DND-41 (cell line): Measurements from ENCODE around the gene MYO1E.

Experiments used
- ATAC-seq: fragments of 200-7000 bp; cut with Tn5 transposase; 3 replicates; pipeline ENCODE4 v1.9.1; 2021; ENCODE audit warnings: low read depth; ENCODE audit not compliant: insufficient read depth
- DNase-seq: peaks from one replicate; pipeline ENCODE4 v3.0.0-alpha.2; 2020
- H2AFZ ChIP-seq: 2 replicates; pipeline ENCODE4 v1.6.0; 2012; ENCODE audit warnings: low read depth, low read length
- H3K27ac ChIP-seq: 2 replicates; pipeline ENCODE4 v1.5.1; 2012; ENCODE audit warnings: low read length, inconsistent platforms
- H3K27me3 ChIP-seq: fragments of 200-600 bp; sonication (generic); 2 replicates; pipeline ENCODE4 v1.6.0; 2012; ENCODE audit warnings: low read length, mild to moderate bottlenecking, inconsistent platforms; ENCODE audit not compliant: insufficient read depth, poor library complexity
- H3K36me3 ChIP-seq: 2 replicates; pipeline ENCODE4 v1.5.1; 2012; ENCODE audit warnings: low read length, inconsistent platforms; ENCODE audit not compliant: insufficient read depth
- H3K4me1 ChIP-seq: 2 replicates; pipeline ENCODE4 v1.5.1; 2012; ENCODE audit warnings: mild to moderate bottlenecking, low read length; ENCODE audit not compliant: insufficient read depth
- H3K4me2 ChIP-seq: 2 replicates; pipeline ENCODE4 v1.6.0; 2012; ENCODE audit warnings: mild to moderate bottlenecking, moderate library complexity, low read length, inconsistent platforms; ENCODE audit not compliant: insufficient read depth
- H3K4me3 ChIP-seq, 2 experiments: fragments of 200-600 bp in 1 of 2; shearing (Covaris generic) in 1 of 2; 2 replicates each; pipeline ENCODE4 v1.5.1; 2012 to 2016; ENCODE audit warnings: inconsistent platforms in 2 of 2, low read length in 2 of 2, mild to moderate bottlenecking in 2 of 2, low read depth in 1 of 2, moderate library complexity in 1 of 2
- H3K79me2 ChIP-seq: 2 replicates; pipeline ENCODE4 v1.6.0; 2012; ENCODE audit warnings: low read length, inconsistent platforms; ENCODE audit not compliant: insufficient read depth
- H3K9ac ChIP-seq: 2 replicates; pipeline ENCODE4 v1.6.0; 2012; ENCODE audit warnings: low read depth, mild to moderate bottlenecking, inconsistent platforms, low read length, moderate library complexity
- H3K9me3 ChIP-seq: 2 replicates; pipeline ENCODE4 v1.5.1; 2012; ENCODE audit warnings: low read length, moderate library complexity, mild to moderate bottlenecking, inconsistent platforms; ENCODE audit not compliant: insufficient read depth, severe bottlenecking
- H4K20me1 ChIP-seq: 2 replicates; pipeline ENCODE4 v1.6.0; 2012; ENCODE audit warnings: low read length; ENCODE audit not compliant: insufficient read depth
- EZH2 ChIP-seq: IDR thresholded peaks from 3 replicates; pipeline ENCODE4 v1.6.1; 2012; ENCODE audit warnings: borderline replicate concordance, low read depth, mild to moderate bottlenecking, moderate library complexity, low read length, inconsistent platforms; ENCODE audit not compliant: severe bottlenecking
- TF ChIP-seq, protein P1 (sequence below): IDR thresholded peaks from 2 replicates; pipeline ENCODE4 v1.5.1; 2012; ENCODE audit warnings: borderline replicate concordance, low read length, moderate library complexity, mild to moderate bottlenecking; ENCODE audit not compliant: poor library complexity, severe bottlenecking; ENCODE audit errors: extremely low read depth

The MYO1E gene

DNA sequence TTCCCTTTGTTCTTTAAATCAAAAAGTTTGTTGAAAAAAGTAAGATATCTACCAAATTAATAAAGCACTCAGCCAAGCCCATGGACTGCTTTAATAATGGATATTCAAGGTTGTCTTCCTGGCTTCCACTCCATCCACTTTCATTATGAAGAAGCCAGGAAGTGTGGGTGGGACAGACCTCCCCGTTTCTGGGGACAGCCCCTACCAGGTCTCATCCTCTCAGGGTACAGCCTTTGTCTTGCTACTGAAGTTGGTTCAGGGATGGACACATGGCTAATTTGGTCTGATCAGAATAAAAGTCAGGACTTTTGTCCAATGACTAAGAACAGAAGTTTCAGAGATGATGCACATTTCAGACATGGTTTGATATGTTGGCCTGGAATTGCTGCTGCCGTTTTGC lies 235.1 kb downstream of the MYO1E start:
- Histone ChIP-seq H3K9ac (no peak overlapping the region), H4K20me1 (peaks cover 10% of the 10 kb centered on the region; the same call in 1 of the 2 replicates), H3K27ac (no peak overlapping the region), H2AFZ (no peak overlapping the region), H3K4me3 (no peak overlapping the region), H3K4me1 (no peaks in the 10 kb centered on the region), H3K36me3 (peaks cover 79% of the 10 kb centered on the region), H3K79me2 (no peaks in the 10 kb centered on the region), H3K27me3 (no peaks in the 10 kb centered on the region), H3K4me2 (no peak overlapping the region), H3K9me3 (no peaks in the 10 kb centered on the region)
- DNase-seq = no peak
- no peak for TF ChIP-seq EZH2
- TF ChIP-seq, protein P1, sequence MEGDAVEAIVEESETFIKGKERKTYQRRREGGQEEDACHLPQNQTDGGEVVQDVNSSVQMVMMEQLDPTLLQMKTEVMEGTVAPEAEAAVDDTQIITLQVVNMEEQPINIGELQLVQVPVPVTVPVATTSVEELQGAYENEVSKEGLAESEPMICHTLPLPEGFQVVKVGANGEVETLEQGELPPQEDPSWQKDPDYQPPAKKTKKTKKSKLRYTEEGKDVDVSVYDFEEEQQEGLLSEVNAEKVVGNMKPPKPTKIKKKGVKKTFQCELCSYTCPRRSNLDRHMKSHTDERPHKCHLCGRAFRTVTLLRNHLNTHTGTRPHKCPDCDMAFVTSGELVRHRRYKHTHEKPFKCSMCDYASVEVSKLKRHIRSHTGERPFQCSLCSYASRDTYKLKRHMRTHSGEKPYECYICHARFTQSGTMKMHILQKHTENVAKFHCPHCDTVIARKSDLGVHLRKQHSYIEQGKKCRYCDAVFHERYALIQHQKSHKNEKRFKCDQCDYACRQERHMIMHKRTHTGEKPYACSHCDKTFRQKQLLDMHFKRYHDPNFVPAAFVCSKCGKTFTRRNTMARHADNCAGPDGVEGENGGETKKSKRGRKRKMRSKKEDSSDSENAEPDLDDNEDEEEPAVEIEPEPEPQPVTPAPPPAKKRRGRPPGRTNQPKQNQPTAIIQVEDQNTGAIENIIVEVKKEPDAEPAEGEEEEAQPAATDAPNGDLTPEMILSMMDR = no peak
- no peak for ATAC-seq

DNA sequence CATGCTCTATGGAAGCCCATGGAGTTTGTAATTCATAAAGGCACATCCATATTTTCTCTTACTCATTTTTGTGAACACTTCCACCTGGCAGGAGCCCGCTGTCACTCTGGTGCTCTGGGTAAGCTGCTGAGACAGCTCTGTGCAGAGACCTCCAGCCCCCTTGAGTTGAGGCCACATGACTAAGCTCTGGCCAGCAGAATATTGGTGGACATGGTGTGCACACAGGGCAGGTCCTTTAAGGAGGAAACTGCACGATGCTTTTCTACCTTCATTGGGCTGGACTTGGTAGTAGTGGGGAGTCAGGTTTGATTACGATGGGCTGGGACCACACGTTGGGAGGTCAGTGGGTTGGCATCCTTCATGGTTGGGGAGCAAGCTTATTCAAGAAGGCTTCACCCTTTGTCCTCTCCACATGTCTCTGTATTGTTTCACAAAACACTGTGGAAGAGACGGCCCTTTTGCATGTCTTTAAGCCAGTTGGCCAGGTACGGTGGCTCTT lies 238.7 kb downstream of the MYO1E start:
- no peaks in the 10 kb centered on the region for H3K27me3 ChIP-seq
- peaks cover 85% of the 10 kb centered on the region for H3K36me3 ChIP-seq
- no peak for ATAC-seq

DNA sequence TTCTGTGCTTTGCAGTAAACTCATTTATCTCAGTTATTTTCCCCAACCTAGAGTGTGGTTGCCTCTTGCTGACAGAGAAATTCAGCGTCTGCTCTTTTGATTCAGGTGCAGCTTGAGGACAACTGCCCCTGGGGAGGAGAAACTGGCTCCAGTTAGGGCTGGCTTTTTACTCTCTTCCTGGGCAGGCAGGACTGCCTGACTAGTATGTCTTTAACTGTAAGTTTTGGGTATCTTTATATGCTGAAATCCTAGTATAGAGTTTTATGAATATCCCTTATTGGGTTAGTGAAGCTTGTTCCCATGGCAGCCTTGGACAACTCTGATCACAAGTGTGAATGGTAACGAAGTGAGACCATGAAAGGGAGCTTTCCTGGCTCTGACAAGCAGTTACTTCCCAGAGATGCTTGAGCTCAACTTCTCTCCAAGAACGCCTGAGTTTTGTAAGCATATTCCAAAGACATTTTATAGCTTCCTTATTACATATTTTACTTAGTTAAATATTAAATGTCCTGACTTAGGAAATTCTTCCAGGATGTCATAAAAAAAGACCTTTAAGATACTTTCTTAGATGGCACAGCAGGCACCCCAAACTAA lies 240.6 kb downstream of the MYO1E start:
- Histone ChIP-seq H3K27me3 (no peaks in the 10 kb centered on the region), H3K4me3 (no peak overlapping the region), H4K20me1 (peaks cover 12% of the 10 kb centered on the region; the same call in 1 of the 2 replicates), H2AFZ (no peak overlapping the region), H3K9ac (no peak overlapping the region), H3K9me3 (no peaks in the 10 kb centered on the region), H3K4me1 (no peaks in the 10 kb centered on the region), H3K4me2 (no peak overlapping the region), H3K27ac (no peak overlapping the region), H3K79me2 (peaks cover 19% of the 10 kb centered on the region), H3K36me3 (peaks cover 85% of the 10 kb centered on the region)
- DNase-seq (no peak), ATAC-seq (no peak)
- TF ChIP-seq, protein P1 = no peak
- no peak for TF ChIP-seq EZH2

More for the DNA sequence above, 238.7 kb downstream of the MYO1E start:
- Histone ChIP-seq H3K79me2 (peaks cover 11% of the 10 kb centered on the region; the same call in 1 of the 2 replicates), H3K4me3 (no peak overlapping the region), H3K9me3 (no peaks in the 10 kb centered on the region), H3K4me2 (no peak overlapping the region), H4K20me1 (peaks cover 15% of the 10 kb centered on the region; the same call in 1 of the 2 replicates), H3K27ac (no peak overlapping the region), H3K9ac (no peak overlapping the region), H3K4me1 (no peaks in the 10 kb centered on the region), H2AFZ (no peak overlapping the region)
- TF ChIP-seq EZH2 = no peak
- TF ChIP-seq, protein P1 = no peak
- no peak for DNase-seq
